K562 (cell line): ENCODE results near the gene EGR2. TPM values are rescaled to one million over a fixed set of nuclear protein-coding genes. Genes with fewer than 3 reads are reported as not detected.

ENCODE experiments used
- CHD2 ChIP-seq: IDR thresholded peaks from 2 replicates; pipeline ENCODE4 v1.6.1; 2011; ENCODE audit warnings: low read depth, low read length
- ELF4 ChIP-seq: fragments of 450-650 bp; formaldehyde crosslinking; IDR thresholded peaks from 2 replicates; pipeline ENCODE4 v1.4.0; 2022; ENCODE audit warnings: missing genetic modification characterization
- FOXP1 ChIP-seq: sonication (generic); formaldehyde crosslinking; IDR thresholded peaks from 2 replicates; pipeline ENCODE4 v1.8.0; 2022; ENCODE audit warnings: mild to moderate bottlenecking, missing genetic modification reagents
- IFI16 ChIP-seq: fragments of 250-450 bp; sonication (Bioruptor Pico); IDR thresholded peaks from 2 replicates; pipeline ENCODE4 v2.1.2; 2022; ENCODE audit warnings: mild to moderate bottlenecking, inconsistent platforms
- MXI1 ChIP-seq: IDR thresholded peaks from 2 replicates; pipeline ENCODE4 v1.6.1; 2011; ENCODE audit warnings: low read depth, mild to moderate bottlenecking, improper control_type of control experiment, low read length
- NFIC ChIP-seq: fragments of 450-650 bp; IDR thresholded peaks from 2 replicates; pipeline ENCODE4 v1.6.1; 2017; ENCODE audit warnings: mild to moderate bottlenecking, inconsistent platforms
- NR2C1 ChIP-seq, 2 experiments: fragments of 450-650 bp; IDR thresholded peaks; 2 replicates each; pipeline ENCODE4 v1.6.1; 2017; ENCODE audit warnings: mild to moderate bottlenecking in 2 of 2, antibody characterized with exemption in 1 of 2, inconsistent platforms in 1 of 2, missing compliant biosample characterization in 1 of 2, missing genetic modification characterization in 1 of 2
- PCBP1 ChIP-seq: fragments of 200-400 bp; formaldehyde crosslinking; IDR thresholded peaks from 2 replicates; pipeline ENCODE4 v1.6.1; 2018; ENCODE audit warnings: mild to moderate bottlenecking, low read depth, low read length; ENCODE audit not compliant: poor library complexity, severe bottlenecking
- PML ChIP-seq: IDR thresholded peaks from 2 replicates; pipeline ENCODE4 v1.6.1; 2012; ENCODE audit warnings: low read length, inconsistent platforms
- ZFX ChIP-seq: sonication (generic); formaldehyde crosslinking; IDR thresholded peaks from 2 replicates; pipeline ENCODE4 v1.8.0; 2022; ENCODE audit warnings: mild to moderate bottlenecking, missing genetic modification reagents, moderate library complexity
- ZNF232 ChIP-seq: sonication (generic); formaldehyde crosslinking; IDR thresholded peaks from 2 replicates; pipeline ENCODE4 v1.8.0; 2022; ENCODE audit warnings: mild to moderate bottlenecking, missing genetic modification reagents
- polyA plus RNA-seq, 8 experiments: library from polyadenylated mRNA; depleted of rRNA in 4 of 8; stranded (reverse) in 5 of 8; unstranded in 3 of 8; fragments of >200 nt; fragmentation: Nextera tagmentation in 2 of 8; fragmentation: Illumina TruSeq in 1 of 8; extraction: Ambion mirVana in 2 of 8; extraction: Trizol in 1 of 8; gene quantifications; 2 replicates each; pipeline versions ENCODE4 v1.2.1 to v1.2.3, GENCODE V29; 2011 to 2014; ENCODE audit warnings: inconsistent platforms in 1 of 8, missing spikeins in 1 of 8
- total RNA-seq, 7 experiments: library from RNA; depleted of rRNA in 6 of 7; stranded (reverse); fragments of >200 nt in 6 of 7; fragmentation: Illumina TruSeq in 2 of 7; extraction: Trizol in 2 of 7; gene quantifications; 2 replicates each; pipeline versions ENCODE4 v1.2.1 to v1.2.3, GENCODE V29; 2011 to 2021; ENCODE audit warnings: low replicate concordance in 1 of 7
- TF ChIP-seq, protein P1 (sequence below): sonication (generic); formaldehyde crosslinking; IDR thresholded peaks from 2 replicates; pipeline ENCODE4 v1.8.0; 2023; ENCODE audit warnings: missing genetic modification reagents, mild to moderate bottlenecking, borderline replicate concordance
- TF ChIP-seq, protein P2 (sequence below), 2 experiments: IDR thresholded peaks in 1 of 2; conservative IDR thresholded peaks in 1 of 2; 2 replicates each; pipeline ENCODE4 v1.6.1; 2016; ENCODE audit warnings: low read depth in 2 of 2, mild to moderate bottlenecking in 1 of 2, missing compliant biosample characterization in 1 of 2, missing genetic modification characterization in 1 of 2, moderate library complexity in 1 of 2
- TF ChIP-seq, protein P3 (sequence below): fragments of 450-650 bp; IDR thresholded peaks from 2 replicates; pipeline ENCODE4 v1.6.1; 2016; ENCODE audit warnings: missing biosample characterization, missing genetic modification characterization

EGR2 gene
- total and polyA plus RNA-seq, 9 of the 15 experiments (the other 6 are each of a cell fraction or from before 2014, with no cell fraction given): 0.08 to 0.18 (median 0.12) TPM; not detected in 4

DNA sequence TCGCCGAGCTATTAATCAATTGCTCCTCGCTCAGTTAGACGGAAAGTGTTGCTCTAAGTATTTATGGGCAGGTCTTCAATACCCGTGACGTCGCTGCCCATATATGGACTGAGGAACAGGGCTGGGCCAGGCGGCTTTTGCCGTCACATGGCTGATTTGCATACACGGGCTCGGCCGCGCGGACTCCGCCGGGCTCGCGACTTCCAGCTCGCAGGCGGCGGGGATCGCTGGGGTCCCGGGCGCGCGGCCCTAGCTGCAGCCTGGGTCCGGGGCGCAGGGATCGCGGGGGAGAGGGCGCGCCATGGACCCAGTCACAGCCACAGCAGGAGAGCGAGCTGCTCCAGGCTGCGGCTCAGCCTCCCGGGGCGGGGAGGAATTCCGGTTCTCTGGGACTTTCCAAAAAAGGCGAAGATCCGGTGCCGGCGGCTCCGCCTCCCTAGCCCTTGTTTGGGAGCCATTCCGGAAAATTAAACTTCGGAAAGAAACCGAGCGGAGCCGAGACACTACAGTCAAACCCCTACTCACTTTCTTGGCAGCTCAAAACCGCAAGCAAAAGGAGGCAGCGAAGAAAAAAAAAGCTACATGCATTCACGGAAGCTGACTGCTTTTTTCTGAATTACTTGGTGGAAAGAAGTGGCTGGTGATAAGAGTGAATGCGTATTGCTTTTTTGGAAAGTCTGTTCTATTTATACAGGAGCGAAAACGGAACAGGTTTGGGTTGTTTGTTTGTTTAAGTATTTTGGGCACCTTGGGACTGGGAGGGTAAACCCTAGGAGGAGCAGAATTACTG is at the start of gene EGR2 (continued):
- TF ChIP-seq, protein P1, sequence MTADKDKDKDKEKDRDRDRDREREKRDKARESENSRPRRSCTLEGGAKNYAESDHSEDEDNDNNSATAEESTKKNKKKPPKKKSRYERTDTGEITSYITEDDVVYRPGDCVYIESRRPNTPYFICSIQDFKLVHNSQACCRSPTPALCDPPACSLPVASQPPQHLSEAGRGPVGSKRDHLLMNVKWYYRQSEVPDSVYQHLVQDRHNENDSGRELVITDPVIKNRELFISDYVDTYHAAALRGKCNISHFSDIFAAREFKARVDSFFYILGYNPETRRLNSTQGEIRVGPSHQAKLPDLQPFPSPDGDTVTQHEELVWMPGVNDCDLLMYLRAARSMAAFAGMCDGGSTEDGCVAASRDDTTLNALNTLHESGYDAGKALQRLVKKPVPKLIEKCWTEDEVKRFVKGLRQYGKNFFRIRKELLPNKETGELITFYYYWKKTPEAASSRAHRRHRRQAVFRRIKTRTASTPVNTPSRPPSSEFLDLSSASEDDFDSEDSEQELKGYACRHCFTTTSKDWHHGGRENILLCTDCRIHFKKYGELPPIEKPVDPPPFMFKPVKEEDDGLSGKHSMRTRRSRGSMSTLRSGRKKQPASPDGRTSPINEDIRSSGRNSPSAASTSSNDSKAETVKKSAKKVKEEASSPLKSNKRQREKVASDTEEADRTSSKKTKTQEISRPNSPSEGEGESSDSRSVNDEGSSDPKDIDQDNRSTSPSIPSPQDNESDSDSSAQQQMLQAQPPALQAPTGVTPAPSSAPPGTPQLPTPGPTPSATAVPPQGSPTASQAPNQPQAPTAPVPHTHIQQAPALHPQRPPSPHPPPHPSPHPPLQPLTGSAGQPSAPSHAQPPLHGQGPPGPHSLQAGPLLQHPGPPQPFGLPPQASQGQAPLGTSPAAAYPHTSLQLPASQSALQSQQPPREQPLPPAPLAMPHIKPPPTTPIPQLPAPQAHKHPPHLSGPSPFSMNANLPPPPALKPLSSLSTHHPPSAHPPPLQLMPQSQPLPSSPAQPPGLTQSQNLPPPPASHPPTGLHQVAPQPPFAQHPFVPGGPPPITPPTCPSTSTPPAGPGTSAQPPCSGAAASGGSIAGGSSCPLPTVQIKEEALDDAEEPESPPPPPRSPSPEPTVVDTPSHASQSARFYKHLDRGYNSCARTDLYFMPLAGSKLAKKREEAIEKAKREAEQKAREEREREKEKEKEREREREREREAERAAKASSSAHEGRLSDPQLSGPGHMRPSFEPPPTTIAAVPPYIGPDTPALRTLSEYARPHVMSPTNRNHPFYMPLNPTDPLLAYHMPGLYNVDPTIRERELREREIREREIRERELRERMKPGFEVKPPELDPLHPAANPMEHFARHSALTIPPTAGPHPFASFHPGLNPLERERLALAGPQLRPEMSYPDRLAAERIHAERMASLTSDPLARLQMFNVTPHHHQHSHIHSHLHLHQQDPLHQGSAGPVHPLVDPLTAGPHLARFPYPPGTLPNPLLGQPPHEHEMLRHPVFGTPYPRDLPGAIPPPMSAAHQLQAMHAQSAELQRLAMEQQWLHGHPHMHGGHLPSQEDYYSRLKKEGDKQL (CRISPR knock-in tag): no peak
- TF ChIP-seq, protein P2, sequence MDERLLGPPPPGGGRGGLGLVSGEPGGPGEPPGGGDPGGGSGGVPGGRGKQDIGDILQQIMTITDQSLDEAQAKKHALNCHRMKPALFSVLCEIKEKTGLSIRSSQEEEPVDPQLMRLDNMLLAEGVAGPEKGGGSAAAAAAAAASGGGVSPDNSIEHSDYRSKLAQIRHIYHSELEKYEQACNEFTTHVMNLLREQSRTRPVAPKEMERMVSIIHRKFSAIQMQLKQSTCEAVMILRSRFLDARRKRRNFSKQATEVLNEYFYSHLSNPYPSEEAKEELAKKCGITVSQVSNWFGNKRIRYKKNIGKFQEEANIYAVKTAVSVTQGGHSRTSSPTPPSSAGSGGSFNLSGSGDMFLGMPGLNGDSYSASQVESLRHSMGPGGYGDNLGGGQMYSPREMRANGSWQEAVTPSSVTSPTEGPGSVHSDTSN (CRISPR knock-in tag; IDR thresholded peaks at IDR 0.05; ENCODE audit: low read depth): no peak
- TF ChIP-seq, protein P2 (tag; conservative IDR thresholded peaks at IDR 0.05; ENCODE audit: low read depth): peak; percentile 57
- TF ChIP-seq NR2C1 (IDR thresholded peaks at IDR 0.05) (no peak), NR2C1 (tag; IDR thresholded peaks at IDR 0.05) (no peak), ZFX (CRISPR knock-in tag) (no peak), MXI1 (no peak), IFI16 (CRISPR knock-in tag) (no peak), PML (no peak; the same call in 1 of the 2 replicates), PCBP1 (no peak), FOXP1 (CRISPR knock-in tag) (no peak), ELF4 (CRISPR knock-in tag) (no peak), ZNF232 (CRISPR knock-in tag) (no peak), CHD2 (no peak), NFIC (no peak)
- TF ChIP-seq, protein P3, sequence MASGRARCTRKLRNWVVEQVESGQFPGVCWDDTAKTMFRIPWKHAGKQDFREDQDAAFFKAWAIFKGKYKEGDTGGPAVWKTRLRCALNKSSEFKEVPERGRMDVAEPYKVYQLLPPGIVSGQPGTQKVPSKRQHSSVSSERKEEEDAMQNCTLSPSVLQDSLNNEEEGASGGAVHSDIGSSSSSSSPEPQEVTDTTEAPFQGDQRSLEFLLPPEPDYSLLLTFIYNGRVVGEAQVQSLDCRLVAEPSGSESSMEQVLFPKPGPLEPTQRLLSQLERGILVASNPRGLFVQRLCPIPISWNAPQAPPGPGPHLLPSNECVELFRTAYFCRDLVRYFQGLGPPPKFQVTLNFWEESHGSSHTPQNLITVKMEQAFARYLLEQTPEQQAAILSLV (tag): no peak
